Stimulated activated CD4-positive, alpha-beta T cell treated with anti-CD3 and anti-CD28 coated beads, Interleukin-2, amount 100 ng/mL, for 24 hours (primary cell): Measurements from ENCODE around the gene ZNF213.
"Not testable (repeated sequence)": the region's sequence is repeated elsewhere in the genome, so short reads cannot be mapped to it uniquely, and the experiment has no call there.

ENCODE experiments used
- DNase-seq, 2 donors: peaks; one replicate each; pipeline ENCODE4 v3.0.0-alpha.2; 2020

ZNF213 gene

GRCh38 chr16:3148256-3149192 is 13.7 kb downstream of the ZNF213 start:
- no peak for DNase-seq

GRCh38 chr16:3149193-3149530 is 14.3 kb downstream of the ZNF213 start:
- DNase-seq = no peak

GRCh38 chr16:3149630-3150345 is 15.0 kb downstream of the ZNF213 start:
- DNase-seq = peak; percentile 59 to 72

GRCh38 chr16:3150346-3151218 is 15.8 kb downstream of the ZNF213 start:
- DNase-seq = peak; percentile 99

- peak in 1 of 2 donors; percentile 31 for DNase-seq
Observed at GRCh38 chr16:3152027-3152276, 17.1 kb downstream of the ZNF213 start.

GRCh38 chr16:3152277-3152990 is 17.6 kb downstream of the ZNF213 start:
- peak; percentile 89 to 95 for DNase-seq

- no peak for DNase-seq
Observed at GRCh38 chr16:3152991-3153368, 18.2 kb downstream of the ZNF213 start.

GRCh38 chr16:3155181-3155580 is 20.4 kb downstream of the ZNF213 start:
- DNase-seq = no peak

GRCh38 chr16:3155972-3156371 is 21.1 kb downstream of the ZNF213 start:
- no peak for DNase-seq

- DNase-seq = peak; percentile 53 to 78
Observed at GRCh38 chr16:3157229-3158025, 22.6 kb downstream of the ZNF213 start.

GRCh38 chr16:3158026-3158509 is 23.2 kb downstream of the ZNF213 start:
- DNase-seq = no peak

- peak; percentile 84 to 85 for DNase-seq
Observed at GRCh38 chr16:3158510-3159314, 23.9 kb downstream of the ZNF213 start.

- DNase-seq = no peak
Observed at GRCh38 chr16:3161235-3162018, 26.6 kb downstream of the ZNF213 start.

GRCh38 chr16:3164121-3164991 is 29.5 kb downstream of the ZNF213 start:
- no peak for DNase-seq

- no peak for DNase-seq
Observed at GRCh38 chr16:3165111-3165822, 30.4 kb downstream of the ZNF213 start.

- DNase-seq = no peak
Observed at GRCh38 chr16:3166505-3166886, 31.7 kb downstream of the ZNF213 start.

- DNase-seq = not testable (repeated sequence)
Observed at GRCh38 chr16:3168729-3169128, 33.9 kb downstream of the ZNF213 start.
